ENCODE results near the gene PVALB.

The PVALB gene

DNA sequence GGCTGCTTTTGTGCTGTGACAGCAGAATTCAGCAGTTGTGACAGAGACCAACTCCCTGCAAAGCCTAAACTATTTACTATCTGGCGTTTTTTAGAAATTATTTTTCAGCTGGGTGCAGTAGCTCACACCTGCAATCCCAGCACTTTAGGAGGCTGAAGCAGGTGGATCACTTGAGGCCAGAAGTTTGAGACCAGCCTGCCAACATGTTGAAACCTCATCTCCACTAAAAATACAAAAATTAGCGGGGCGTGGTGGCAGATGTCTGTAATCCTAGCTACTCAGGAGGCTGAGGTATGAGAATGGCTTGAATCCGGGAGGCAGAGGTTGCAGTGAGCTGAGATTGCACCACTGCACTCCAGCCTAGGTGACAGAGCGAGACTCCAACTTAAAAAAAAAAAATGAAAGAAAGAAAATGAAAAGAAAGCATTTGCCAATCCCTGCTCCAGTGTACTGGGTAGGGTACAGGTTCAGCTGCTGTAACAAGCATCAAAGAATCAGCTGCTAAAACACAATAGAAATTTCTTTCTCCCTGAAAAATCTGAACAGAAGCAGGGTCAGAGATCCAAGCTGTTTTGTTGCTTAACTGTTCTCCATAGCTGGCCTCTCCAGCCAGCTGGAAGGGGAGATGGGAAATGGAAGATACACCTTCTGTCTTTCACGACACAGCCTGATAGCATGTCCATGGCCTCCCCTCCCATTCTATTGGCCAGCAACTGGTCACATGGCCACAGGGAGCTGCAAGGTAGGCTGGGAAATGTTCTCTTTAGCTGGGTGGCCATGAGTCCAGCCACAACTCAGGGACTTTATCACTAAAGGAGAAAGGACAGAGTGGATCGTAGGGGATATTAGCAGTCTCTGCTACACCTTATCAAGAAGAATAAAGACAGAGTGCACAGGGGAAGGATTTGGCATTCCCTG lies 35.5 kb upstream of the PVALB start:
- DNase-seq (ENCODE audit: insufficient read length, low spot score) (no peak), FAIRE-seq (no peak)
- TF ChIP-seq POLR2A (IDR thresholded peaks at IDR 0.05; ENCODE audit: low read depth, low read length) (no peak), POU2F2 (IDR thresholded peaks at IDR 0.05; ENCODE audit: low read depth, low read length) (no peak), POLR2AphosphoS5 (IDR thresholded peaks at IDR 0.05; ENCODE audit: low read depth, low read length) (no peak), TAF1 (IDR thresholded peaks at IDR 0.05; ENCODE audit: low read depth, low read length) (no peak), SPI1 (IDR thresholded peaks at IDR 0.05; ENCODE audit: low read depth, low read length) (no peak), PAX5 (IDR thresholded peaks at IDR 0.05; ENCODE audit: insufficient read depth, low read length, severe bottlenecking) (no peak)

GRCh38 chr22:36850682-36851081 lies 33.8 kb upstream of the PVALB start:
- no peak for DNase-seq (ENCODE audit: insufficient read length, low spot score)
- TF ChIP-seq PAX5 (IDR thresholded peaks at IDR 0.05; ENCODE audit: insufficient read depth, low read length, severe bottlenecking): no peak
- no peak for TF ChIP-seq TAF1 (IDR thresholded peaks at IDR 0.05; ENCODE audit: low read depth, low read length)
- TF ChIP-seq POLR2AphosphoS5 (IDR thresholded peaks at IDR 0.05; ENCODE audit: low read depth, low read length): no peak
- no peak for TF ChIP-seq POU2F2 (IDR thresholded peaks at IDR 0.05; ENCODE audit: low read depth, low read length)
- TF ChIP-seq SPI1 (IDR thresholded peaks at IDR 0.05; ENCODE audit: low read depth, low read length): no peak
- no peak for TF ChIP-seq POLR2A (IDR thresholded peaks at IDR 0.05; ENCODE audit: low read depth, low read length)
- no peak for FAIRE-seq

DNA sequence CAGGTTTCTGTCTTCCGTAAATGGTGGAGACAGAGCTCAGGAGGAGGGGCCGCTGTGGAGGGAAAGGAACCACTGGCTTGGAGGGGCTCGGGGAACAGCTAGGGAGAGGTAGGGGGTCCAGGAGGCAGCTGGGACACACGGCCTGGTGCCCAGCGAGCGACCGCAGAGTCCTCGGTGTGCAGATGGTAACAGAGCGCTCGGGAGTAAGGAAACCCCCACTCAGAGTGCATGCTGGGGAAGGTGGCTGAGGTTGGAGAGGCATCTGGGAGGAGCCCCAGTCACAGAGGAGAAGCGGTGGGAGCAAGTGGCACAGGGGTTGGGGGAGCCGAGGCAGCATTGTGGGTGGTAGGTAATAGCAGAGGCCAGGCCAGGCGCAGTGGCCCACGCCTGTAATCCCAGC lies 33.2 kb upstream of the PVALB start:
- FAIRE-seq: no peak
- no peak for DNase-seq (ENCODE audit: insufficient read length, low spot score)
- TF ChIP-seq POLR2AphosphoS5 (IDR thresholded peaks at IDR 0.05; ENCODE audit: low read depth, low read length) (no peak), POU2F2 (IDR thresholded peaks at IDR 0.05; ENCODE audit: low read depth, low read length) (no peak), PAX5 (IDR thresholded peaks at IDR 0.05; ENCODE audit: insufficient read depth, low read length, severe bottlenecking) (no peak), SPI1 (IDR thresholded peaks at IDR 0.05; ENCODE audit: low read depth, low read length) (no peak), TAF1 (IDR thresholded peaks at IDR 0.05; ENCODE audit: low read depth, low read length) (no peak), POLR2A (IDR thresholded peaks at IDR 0.05; ENCODE audit: low read depth, low read length) (no peak)

- DNase-seq (ENCODE audit: insufficient read length, low spot score): no peak
- FAIRE-seq: no peak
- TF ChIP-seq POLR2AphosphoS5 (IDR thresholded peaks at IDR 0.05; ENCODE audit: low read depth, low read length) (no peak), PAX5 (IDR thresholded peaks at IDR 0.05; ENCODE audit: insufficient read depth, low read length, severe bottlenecking) (no peak), TAF1 (IDR thresholded peaks at IDR 0.05; ENCODE audit: low read depth, low read length) (no peak), POLR2A (IDR thresholded peaks at IDR 0.05; ENCODE audit: low read depth, low read length) (no peak), SPI1 (IDR thresholded peaks at IDR 0.05; ENCODE audit: low read depth, low read length) (no peak), POU2F2 (IDR thresholded peaks at IDR 0.05; ENCODE audit: low read depth, low read length) (no peak)
These were observed 30.1 kb upstream of the PVALB start for GRCh38 chr22:36846949-36847348.

DNA sequence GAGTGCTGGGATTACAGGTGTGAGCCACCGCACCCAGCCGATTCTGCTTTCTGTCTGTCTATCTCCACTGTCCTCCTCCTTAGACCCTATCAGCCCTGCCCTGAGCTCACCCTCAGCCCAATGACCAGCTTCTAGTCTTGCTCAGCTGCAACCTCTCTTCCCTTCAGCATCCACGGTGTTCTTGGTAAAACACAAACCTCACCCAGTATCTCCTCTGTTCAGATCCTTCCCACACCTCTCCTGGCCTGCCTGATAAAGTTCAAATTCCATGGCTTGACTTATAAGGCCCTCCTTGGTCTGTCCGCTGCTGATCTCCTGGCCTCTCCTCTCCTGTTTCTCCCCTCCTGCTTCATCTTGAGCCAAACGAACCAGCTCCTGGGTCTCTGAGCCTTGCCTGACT lies 29.4 kb upstream of the PVALB start:
- FAIRE-seq: no peak
- TF ChIP-seq POLR2AphosphoS5 (IDR thresholded peaks at IDR 0.05; ENCODE audit: low read depth, low read length) (no peak), PAX5 (IDR thresholded peaks at IDR 0.05; ENCODE audit: insufficient read depth, low read length, severe bottlenecking) (no peak), POU2F2 (IDR thresholded peaks at IDR 0.05; ENCODE audit: low read depth, low read length) (no peak), TAF1 (IDR thresholded peaks at IDR 0.05; ENCODE audit: low read depth, low read length) (no peak), SPI1 (IDR thresholded peaks at IDR 0.05; ENCODE audit: low read depth, low read length) (no peak), POLR2A (IDR thresholded peaks at IDR 0.05; ENCODE audit: low read depth, low read length) (no peak)
- DNase-seq (ENCODE audit: insufficient read length, low spot score): no peak

- DNase-seq (ENCODE audit: insufficient read length, low spot score): no peak
- TF ChIP-seq POU2F2 (IDR thresholded peaks at IDR 0.05; ENCODE audit: low read depth, low read length) (no peak), POLR2AphosphoS5 (IDR thresholded peaks at IDR 0.05; ENCODE audit: low read depth, low read length) (no peak), TAF1 (IDR thresholded peaks at IDR 0.05; ENCODE audit: low read depth, low read length) (no peak), SPI1 (IDR thresholded peaks at IDR 0.05; ENCODE audit: low read depth, low read length) (no peak), PAX5 (IDR thresholded peaks at IDR 0.05; ENCODE audit: insufficient read depth, low read length, severe bottlenecking) (no peak), POLR2A (IDR thresholded peaks at IDR 0.05; ENCODE audit: low read depth, low read length) (no peak)
- FAIRE-seq: no peak
These were observed 23.3 kb upstream of the PVALB start for GRCh38 chr22:36840106-36840505.

GRCh38 chr22:36839356-36840073 lies 22.7 kb upstream of the PVALB start:
- no peak for DNase-seq (ENCODE audit: insufficient read length, low spot score)
- no peak for FAIRE-seq

GRCh38 chr22:36838119-36839030 lies 21.5 kb upstream of the PVALB start:
- DNase-seq (ENCODE audit: insufficient read length, low spot score) (no peak), FAIRE-seq (peak; percentile 16)
- no peak for TF ChIP-seq PAX5 (IDR thresholded peaks at IDR 0.05; ENCODE audit: insufficient read depth, low read length, severe bottlenecking)
- TF ChIP-seq POLR2A (IDR thresholded peaks at IDR 0.05; ENCODE audit: low read depth, low read length): no peak
- TF ChIP-seq TAF1 (IDR thresholded peaks at IDR 0.05; ENCODE audit: low read depth, low read length): no peak
- no peak for TF ChIP-seq POLR2AphosphoS5 (IDR thresholded peaks at IDR 0.05; ENCODE audit: low read depth, low read length)
- TF ChIP-seq SPI1 (IDR thresholded peaks at IDR 0.05; ENCODE audit: low read depth, low read length): no peak
- TF ChIP-seq POU2F2 (IDR thresholded peaks at IDR 0.05; ENCODE audit: low read depth, low read length): no peak

More at GRCh38 chr22:36839356-36840073, 22.7 kb upstream of the PVALB start:
- no peak for TF ChIP-seq TAF1 (IDR thresholded peaks at IDR 0.05; ENCODE audit: low read depth, low read length)
- no peak for TF ChIP-seq POLR2A (IDR thresholded peaks at IDR 0.05; ENCODE audit: low read depth, low read length)
- TF ChIP-seq SPI1 (IDR thresholded peaks at IDR 0.05; ENCODE audit: low read depth, low read length): no peak
- TF ChIP-seq PAX5 (IDR thresholded peaks at IDR 0.05; ENCODE audit: insufficient read depth, low read length, severe bottlenecking): no peak
- TF ChIP-seq POU2F2 (IDR thresholded peaks at IDR 0.05; ENCODE audit: low read depth, low read length): no peak
- TF ChIP-seq POLR2AphosphoS5 (IDR thresholded peaks at IDR 0.05; ENCODE audit: low read depth, low read length): no peak
